Prostate gland (tissue), 2 donors: Measurements from ENCODE around the gene PID1.

Experiments
- CTCF ChIP-seq, 4 experiments: fragments of 200-600 bp in 2 of 4; fragments of 450-650 bp in 2 of 4; sonication (generic) in 2 of 4; IDR thresholded peaks; 1 replicate in 3 of 4; 2 replicates in 1 of 4; pipeline ENCODE4 v1.5.1; 2016 to 2019; ENCODE audit warnings: antibody characterized with exemption in 4 of 4, mild to moderate bottlenecking in 2 of 4, moderate library complexity in 2 of 4
- POLR2A ChIP-seq: fragments of 450-650 bp; IDR thresholded peaks from one replicate; pipeline ENCODE4 v1.6.1; 2016; ENCODE audit warnings: antibody characterized with exemption, mild to moderate bottlenecking
- POLR2AphosphoS5 ChIP-seq: sonication (generic); formaldehyde crosslinking; IDR thresholded peaks from one replicate; pipeline ENCODE4 v1.6.1; 2017; ENCODE audit warnings: antibody characterized with exemption

- TF ChIP-seq POLR2AphosphoS5 (no peak), CTCF (IDR thresholded peaks at IDR 0.05) (no peak), POLR2A (no peak)
Measured at GRCh38 chr2:229099231-229099630, 171.9 kb downstream of the PID1 start.
